ENCODE data around the gene PLCXD1.
"Not testable (repeated sequence)": the region's sequence is repeated elsewhere in the genome, so short reads cannot be mapped to it uniquely, and the experiment has no call there.

PLCXD1 gene

DNA sequence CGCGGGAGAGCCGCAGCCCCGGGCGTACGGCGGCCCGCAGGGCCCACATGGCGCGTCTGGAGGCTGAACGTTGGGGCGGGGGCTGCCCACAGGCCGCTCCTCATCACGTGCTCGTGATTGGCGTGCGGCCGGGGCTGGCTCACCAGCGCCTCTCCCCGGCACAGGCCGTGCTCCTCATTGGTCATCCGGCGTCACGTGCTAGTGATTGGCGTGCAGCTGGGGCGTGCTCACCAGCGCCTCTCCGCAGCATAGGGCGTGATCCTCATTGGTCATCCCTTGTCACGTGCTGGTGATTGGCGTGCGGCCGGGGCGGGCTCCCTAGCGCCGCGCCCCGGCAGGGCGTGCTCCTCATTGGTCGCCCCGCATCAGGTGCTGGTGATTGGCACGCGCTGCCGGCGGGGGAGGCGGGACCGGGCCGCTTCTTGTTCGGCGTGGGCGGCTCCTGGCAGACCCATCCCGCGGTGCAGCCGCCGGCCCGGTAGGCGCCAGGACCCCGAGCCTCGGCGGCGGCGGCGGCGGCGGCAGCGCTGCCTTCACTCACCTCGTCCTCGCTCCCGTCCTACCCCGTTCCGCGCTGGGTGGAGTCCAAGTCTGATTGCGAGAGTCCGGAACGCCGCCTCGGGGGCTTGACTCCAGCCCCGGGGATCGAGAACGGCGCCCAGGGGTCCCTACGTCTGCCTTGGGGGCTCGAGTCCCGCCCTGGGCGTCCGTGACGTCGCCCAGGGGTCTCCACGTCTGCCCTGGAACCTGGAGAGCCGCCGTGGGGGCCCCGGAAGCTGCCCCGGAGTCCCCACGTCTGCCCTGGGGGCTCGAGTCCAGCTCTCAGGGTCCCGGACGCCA lies 37.8 kb downstream of the PLCXD1 start, which contains the start of gene GTPBP6:
TSS of gene GTPBP6 (minus strand) at position 58 of the 840 bp plus-strand sequence. CDS start at position 49, 9 bp downstream.
- no peak for DNase-seq

DNA sequence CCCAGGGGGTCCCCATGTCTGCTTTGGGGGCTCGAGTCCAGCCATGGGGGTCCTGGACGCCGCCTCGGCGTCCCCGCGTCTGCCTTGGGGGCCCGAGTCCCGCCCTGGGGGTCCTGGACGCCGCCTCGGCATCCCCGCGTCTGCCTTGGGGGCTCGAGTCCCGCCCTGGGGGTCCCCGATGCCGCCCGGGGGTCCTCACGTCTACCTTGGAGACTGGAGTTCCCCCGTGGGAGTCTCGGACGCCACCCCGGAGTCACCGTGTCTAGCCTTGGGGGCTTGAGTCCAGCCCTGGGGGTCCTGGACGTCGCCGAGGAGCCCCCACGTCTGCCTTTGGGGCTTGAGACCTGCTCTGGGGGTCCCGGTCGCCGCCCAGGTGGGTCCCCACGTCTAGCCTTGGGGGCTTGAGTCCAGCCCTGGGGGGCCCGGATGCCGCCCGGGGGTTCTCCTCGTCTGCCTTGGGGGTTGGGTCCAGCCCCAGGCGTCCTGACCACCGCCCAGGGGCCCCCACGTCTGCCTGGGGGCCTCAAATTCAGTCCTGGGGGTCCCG lies 38.5 kb downstream of the PLCXD1 start:
- no peak for DNase-seq

DNA sequence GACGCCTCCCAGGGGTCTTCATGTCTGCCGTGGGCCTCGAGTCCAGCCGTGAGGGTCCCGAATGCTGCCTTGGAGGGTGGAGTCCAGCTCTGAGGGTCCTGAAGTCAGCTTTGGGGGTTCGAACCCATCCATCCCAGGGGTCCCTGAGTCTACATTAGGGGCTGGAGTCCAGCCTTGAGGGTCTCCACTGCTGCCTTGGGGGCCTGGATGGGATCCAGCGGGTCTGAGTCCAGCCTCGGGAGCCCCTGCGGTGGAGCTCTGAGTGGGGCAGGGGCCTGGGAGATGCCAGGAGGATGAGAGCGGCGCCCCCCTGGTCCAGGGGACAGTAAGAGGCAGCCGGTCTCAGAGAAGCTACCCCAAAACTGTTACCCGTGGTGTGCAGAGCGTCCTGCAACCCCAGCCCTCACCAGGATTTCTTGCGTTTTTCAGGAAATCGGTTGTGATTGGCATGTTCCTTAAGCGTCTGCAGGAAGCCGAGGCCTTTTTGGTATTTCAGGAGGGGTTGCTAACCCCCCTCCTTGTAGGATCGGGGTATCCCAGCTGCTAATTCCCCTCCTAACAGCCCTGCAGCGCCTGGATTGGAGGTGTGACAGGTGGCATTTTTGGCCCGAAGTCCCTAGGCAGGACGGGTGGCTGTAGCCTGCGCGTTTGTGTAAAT lies 39.1 kb downstream of the PLCXD1 start:
- DNase-seq: no peak

DNA sequence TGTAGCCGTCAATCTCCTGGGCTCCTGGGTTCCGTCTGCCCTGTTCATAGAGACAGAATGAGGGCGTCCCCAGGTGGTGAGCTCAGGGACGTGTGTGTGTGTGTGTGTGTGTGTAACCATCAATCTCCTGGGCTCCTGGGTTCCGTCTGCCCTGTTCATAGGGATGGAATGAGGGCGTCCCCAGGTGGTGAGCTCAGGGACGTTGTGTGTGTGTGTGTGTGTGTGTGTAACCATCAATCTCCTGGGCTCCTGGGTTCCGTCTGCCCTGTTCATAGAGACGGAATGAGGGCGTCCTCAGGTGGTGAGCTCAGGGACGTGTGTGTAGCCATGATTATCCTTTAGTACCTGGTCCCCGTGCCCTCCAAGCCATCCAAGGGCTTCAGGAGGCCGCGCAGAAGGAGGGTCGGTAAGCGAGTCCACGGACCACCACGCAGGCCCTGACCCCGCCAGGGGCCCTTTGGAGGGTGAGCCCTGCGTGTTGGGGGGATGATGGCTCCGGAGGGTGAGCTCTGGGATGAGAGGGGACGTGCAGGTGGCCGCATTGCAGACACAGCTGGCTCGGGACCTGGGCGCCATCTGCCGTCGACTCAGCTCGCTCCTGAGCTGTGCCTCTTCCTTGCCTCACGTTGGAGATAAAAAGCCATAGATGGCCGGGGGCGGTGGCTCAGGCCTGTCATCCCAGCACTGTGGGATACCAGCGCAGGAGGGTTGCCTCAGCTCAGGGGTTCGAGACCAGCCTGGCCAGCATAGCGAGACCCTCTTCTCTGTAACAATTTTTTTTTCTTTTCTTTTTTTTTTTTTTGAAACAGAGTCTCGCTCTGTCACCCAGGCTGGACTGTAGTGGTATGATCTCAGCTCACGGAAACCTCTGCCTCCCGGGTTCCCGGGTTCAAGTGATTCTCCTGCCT lies 42.8 kb downstream of the PLCXD1 start:
- DNase-seq: no peak

DNA sequence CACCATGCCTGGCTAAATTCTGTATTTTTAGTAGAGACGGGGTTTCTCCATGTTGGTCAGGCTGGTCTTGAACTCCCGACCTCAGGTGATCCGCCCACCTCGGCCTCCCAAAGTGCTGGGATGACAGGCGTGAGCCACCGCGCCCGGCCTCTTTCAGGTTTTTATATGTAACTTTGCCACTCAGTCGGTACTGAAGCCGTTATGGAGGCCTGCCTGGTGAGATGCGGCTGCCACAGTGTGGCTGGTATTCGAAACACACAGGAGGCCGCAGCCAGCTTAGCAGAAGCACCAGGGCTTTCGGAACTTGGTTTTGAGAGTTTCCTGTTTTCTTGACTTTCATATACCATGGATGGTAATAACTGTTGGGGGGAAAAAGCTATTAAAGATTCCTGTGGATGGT lies 43.5 kb downstream of the PLCXD1 start:
- DNase-seq: not testable (repeated sequence)

DNA sequence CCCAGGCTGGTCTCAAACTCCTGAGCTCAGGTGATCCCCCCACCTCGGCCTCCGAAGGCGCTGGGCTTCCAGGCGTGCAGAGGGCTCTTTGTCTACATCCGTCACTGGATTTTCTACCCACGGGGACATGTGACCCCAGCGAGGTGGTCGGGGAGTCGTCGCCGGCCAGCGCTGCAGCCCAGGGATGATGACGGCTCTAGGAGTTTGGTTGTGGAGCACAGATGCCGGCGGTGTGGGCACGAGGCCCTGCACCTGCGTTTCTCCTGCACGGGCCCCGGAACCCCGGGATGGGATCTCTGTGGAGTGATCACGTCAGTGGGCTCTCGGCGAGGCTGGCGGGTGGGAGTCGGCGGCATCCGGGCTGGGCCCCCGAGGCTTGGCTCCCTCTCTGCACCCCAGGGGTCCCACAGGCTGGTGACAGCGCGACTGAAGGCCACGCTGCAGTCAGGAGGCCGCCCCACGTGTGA lies 46.5 kb downstream of the PLCXD1 start:
- no peak for DNase-seq

DNA sequence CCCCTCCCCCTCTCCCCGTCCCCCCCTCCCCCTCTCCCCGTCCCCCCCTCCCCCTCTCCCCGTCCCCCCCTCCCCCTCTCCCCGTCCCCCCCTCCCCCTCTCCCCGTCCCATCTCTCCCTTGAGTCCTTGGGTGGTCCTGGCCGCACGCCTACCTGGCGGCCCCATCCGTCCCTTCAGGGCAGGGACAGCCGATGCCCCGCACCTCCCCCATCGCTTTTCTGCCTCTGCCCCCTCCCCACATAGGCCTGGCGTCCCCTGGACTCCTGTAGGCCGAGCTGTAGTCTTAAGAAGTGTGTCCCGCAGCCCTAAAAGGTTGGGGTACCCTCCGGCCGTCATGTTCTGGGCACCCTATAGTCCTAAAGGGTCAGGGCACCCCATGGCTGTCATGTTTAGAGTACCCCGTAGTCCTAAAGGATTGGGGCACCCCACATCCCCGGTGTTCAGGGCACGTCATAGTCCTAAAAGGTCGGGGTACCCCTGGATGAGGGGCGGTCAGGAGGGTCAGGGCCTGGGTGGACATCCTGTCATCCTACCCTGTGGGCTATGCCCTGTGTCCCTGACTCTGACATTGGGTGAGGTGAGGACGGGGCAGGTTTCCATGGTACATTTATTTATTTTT lies 48.2 kb downstream of the PLCXD1 start:
- no peak for DNase-seq

DNA sequence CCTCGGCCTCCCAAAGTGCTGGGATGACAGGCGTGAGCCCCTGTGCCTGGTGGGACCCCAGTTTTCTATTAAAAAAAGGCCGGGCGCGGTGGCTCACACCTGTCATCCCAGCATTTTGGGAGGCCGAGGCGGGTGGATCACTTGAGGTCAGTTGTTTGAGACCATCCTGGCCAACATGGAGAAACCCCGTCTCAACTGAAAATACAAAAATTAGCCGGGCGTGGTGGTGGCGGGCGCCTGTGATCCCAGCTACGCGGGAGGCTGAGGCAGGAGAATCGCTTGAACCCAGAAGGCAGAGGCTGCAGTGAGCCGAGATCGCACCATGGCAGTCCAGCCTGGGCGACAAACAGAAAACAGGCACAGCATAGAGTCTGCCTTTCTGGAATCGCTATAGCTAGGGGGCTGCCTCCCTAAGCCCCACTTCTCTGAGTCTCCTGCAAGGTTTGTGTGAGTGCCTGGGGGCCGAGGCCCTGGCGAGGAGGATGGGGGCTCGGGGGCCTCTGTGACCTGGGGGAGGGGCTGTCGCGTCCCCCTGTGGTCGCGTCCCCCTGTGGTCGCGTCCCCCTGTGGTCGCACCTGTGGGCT lies 49.1 kb downstream of the PLCXD1 start:
- DNase-seq: not testable (repeated sequence)

DNA sequence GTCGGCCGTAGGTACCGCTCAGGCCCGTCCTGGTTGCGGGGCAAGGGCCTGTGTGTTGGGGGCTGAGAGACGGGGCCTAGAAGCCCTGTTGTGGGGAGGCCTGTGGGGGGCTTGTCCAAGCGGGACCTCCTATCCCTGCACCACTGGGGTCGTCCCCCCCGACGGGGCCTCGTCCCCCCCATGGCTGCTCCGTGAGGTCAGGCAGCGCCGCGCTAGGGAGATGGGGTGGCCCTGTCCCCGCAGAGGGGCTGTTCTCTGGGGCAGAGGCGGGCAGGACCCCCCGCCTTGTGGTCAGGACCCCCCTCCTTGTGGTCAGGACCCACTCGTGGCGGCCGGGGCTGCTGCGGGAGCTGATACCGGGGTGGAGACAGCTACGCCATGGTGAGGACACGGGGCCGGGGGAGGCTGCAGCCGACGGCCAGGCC lies 49.6 kb downstream of the PLCXD1 start:
- no peak for DNase-seq

DNA sequence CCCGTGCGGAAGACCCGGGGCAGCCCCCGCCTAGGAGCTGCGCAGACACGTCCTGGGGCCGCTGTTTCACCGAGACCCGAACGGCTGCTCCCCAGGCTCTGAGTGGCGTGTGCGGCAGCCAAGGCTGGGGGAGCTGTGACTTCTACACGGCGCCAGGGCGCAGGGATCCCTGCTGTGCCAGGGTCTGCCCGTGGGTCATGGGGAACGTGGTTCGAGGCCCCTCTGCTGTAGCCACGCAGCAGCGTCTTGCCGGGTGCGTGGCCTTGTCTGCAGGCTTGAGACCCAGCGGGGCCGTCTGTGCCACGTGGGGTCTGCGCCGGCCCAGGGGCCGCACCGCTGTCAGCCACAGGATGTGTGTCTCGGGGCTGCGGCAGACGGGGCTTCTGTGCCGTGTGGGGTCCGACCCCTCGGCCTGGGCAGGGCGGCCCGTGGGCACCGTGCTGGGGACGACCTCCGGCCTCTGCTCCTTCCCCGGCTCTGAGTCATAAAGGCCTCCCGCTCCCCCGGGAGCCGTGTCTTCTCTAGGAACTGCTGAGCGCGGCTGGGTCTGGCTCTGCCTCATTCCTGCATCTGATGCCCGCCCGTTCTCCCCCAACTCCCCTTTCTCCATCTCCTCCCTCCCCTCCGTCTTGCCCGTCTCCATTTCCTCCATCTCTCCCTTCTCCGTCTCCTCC lies 50.1 kb downstream of the PLCXD1 start:
- DNase-seq: no peak

DNA sequence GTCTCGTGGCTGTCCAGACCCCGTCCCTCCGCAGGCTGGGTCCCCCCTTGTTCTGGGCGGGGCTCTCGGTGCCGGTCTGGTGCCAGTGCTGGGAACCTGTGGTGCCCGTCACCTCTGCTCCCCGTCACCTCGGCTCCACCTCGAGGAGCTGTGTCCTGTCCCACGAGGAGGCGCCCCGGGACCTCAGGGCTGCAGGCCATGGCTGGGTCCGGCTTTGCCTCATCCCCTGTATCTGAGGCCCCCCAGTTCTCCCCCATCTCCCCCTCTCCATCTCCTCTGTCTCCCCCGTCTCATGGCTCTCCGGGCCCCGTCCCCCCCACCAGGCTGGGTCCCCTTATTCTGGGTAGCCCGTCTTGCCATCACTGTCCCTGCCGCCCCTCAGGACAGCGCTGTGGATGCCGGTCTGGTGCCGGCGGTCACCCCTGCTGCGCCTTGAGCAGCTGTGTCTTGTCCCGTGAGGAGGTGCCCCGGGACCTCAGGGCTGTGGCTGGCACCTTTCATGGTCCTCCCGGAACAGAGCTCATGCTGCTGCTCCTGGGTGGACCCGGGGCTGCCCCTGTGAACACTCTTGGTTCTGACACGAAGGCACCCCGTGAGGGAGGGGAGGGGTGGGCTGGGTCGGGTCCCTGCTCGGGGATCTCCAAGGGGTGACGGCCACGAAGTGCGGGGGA lies 50.8 kb downstream of the PLCXD1 start:
- DNase-seq: no peak

DNA sequence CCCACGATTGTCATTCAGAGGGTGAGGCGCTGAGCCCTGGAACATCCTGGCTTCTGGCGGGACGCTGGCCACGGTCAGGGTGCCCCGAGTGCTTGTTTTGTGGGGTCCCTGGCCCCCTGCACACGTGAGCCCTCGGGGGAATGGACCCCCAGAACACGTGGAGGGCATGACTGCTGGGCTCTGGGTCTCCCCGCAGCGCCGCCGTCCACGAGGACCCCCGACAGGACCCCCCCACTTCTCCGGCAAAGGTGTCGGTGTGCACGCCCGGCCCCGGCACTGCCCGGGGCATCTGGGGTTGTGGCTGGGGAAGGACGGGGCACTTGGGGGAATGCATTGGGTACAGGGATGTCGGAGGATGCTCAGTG lies 51.3 kb downstream of the PLCXD1 start:
- no peak for DNase-seq

DNA sequence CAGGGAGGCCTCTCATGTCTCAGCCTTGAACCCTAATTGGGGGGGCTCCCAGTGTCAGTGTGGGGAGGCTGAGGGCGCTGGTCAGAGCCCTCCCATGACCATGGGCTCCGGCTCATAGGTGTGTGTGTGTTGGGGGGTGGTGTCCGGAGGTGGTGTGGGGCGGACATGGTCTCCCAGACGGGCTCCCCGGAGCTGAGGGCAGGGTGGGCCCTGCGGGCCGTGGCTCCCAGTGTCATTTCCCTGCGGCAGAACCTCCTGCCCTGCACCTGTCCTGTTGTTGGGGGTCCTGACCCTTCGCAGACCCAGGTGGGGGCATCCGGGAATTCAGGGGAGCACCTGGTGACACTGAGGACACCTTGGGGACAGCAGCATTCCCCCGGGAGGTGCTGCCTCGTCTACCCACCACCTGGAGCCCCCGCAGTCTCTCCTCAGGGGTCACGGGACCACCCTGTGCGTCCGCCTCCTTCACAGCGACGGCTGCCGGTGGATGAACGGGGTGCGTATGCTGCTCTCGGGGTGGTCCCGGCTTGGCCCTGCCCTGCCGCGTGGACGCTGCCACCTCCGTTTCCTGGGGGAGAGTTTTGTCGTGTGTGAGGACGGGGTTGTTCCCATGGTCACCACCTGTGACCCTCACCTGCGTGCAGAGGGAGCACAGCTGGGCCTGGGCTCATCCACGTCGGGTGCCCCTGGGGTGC lies 51.9 kb downstream of the PLCXD1 start:
- no peak for DNase-seq

DNA sequence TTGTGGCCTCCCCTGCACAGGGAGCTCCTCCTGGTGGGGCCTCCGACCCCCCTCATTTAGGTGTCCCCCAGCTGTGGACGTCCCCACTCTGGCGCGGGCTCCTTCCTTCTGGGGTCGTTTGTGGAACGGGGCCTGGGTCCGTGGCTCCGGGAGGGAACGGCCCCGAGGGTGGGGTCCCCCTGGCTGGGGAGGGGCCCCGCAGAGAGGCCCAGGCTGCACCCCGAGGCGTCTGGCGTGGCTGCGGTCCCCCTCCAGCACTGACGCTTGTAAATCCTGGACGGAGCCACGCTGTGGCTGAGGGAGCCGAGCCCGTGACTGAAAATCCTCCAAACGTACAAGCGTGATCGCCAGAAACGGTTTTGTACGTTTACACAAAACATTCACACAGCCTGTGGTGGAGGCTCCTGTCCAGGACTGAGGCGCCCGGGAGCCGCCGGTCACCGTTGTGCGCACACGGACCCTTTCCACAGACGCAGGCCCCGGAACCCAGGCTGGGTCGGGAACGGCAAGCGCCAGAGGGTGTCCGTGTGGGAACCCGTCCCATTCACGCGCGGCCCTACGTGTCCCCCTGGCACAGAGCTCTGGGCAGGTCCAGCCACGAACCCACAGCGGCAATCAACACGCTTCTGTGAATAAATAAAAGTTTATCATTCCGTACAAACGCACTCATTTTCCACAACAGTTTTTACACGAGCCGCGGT lies 52.6 kb downstream of the PLCXD1 start:
- no peak for DNase-seq

DNA sequence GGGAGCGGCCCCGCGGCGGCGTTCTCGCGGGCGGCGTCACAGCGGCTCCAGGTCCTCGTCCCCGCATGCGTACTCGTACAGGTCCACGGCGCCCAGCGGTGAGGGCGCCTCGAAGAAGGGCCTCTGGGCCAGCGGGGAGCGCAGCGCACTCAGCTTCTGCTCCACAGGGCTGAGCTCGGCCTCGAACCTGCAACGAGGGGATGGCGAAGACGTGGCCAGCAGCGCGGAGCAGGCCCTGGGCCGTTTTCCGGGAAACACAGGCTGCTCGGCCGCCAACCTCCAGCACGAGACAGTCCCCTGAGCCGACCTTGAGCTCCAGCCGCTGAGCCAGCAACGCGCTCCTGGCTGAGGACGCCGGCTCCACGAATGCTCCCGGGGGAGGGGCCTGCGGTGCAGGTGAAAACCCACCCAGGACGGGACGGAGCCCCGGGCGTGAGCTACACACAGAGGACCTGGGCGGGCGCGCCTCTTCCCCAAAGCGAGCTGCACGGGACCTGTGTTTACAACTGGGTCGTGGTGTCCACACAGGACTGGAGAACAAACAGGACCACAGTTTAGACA lies 53.2 kb downstream of the PLCXD1 start:
- no peak for DNase-seq

DNA sequence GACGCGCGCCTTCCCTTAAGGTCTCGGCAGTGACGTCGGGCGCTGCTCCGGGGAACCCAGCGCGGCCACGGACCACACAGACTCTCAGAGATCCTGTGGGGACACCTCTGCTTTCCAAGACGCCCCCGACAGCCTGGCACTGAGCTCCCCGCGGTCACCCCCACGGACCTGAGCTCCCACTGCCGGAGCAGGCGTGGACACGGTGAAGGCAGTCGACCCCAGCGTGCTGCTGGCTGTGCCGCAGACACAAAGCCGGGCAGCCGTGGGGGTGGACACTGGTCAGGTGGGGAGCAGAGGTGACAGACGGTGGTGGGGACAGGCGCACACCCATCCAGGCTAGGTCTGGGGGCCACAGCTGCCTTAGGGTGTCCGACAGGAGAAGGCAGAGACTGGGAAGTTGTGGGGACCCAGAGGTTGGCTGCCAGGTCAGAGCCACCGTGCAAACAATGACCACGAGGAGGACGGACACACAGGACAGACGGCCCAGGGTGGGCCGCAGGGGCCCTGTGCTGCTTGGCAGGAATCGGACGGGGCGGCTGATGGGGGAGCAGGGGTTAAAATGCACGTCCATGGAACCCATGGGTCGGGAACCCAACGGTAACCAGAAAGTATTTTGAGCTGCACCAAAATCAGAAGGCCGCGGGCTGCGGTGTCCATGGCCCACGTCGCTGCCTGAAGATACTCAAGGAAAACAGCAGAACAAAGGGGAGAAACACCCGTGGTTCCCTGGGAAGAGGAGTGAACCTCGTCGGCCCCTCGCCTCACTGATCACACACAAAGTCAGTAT lies 54.0 kb downstream of the PLCXD1 start:
- DNase-seq: no peak

DNA sequence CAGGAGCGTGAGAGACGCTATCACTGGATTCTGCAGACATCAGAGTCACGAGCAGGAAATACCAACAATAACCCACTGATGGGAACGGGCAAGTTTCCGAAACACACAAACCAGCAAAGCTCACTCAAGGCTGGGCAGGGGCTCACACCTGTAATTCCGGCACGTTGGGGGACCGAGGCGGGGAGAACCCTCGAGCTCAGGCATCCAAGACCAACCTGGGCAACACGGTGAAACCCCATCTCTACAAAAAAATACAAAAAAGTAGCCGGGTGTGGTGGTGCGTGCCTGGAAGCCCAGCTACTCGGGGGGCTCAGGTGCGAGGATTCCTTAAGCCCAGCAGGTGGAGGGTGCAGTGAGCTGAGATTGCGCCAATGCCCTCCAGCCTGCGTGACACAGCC lies 54.6 kb downstream of the PLCXD1 start:
- no peak for DNase-seq

DNA sequence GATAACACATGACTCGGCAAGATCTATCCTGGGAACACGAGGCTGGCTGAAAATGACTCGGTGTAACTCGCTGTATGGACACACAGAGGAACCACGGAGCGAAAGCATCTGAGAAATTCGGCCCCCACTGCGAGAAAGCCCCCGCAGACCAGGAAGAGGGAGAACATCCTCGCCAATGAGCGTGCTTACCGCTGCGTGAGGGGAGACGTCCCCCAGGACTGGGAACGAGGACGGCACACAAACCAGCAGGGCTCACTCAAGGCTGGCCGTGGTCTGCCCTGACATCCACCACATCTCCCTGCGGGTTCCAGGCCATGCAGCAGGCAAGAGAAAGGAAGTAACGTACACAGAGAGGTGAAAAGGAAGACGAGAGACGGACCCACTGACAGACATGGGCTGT lies 55.0 kb downstream of the PLCXD1 start:
- no peak for DNase-seq
